Activated CD4-positive, alpha-beta T cell treated with anti-CD3 and anti-CD28 coated beads, Interleukin-2, amount 10 ng/mL, durations not matched to agents 24 days and 14 days (primary cell): Measurements from ENCODE around the gene GALNS. TPM values are rescaled to one million over a fixed set of nuclear protein-coding genes. Genes with fewer than 3 reads are reported as not detected.

Experiments
- DNase-seq: peaks from one replicate; pipeline ENCODE4 v3.0.0; 2022
- H3K27ac Mint-ChIP-seq: one replicate; pipeline ENCODE4 v1.8.0; 2022; ENCODE audit warnings: mild to moderate bottlenecking, mixed read lengths
- H3K27me3 Mint-ChIP-seq: one replicate; pipeline ENCODE4 v1.8.0; 2022; ENCODE audit warnings: mixed read lengths
- H3K36me3 Mint-ChIP-seq: one replicate; pipeline ENCODE4 v1.8.0; 2022; ENCODE audit warnings: low read depth, mild to moderate bottlenecking, mixed read lengths
- H3K4me1 Mint-ChIP-seq: one replicate; pipeline ENCODE4 v1.8.0; 2021; ENCODE audit warnings: mixed read lengths
- H3K4me3 Mint-ChIP-seq: one replicate; pipeline ENCODE4 v1.8.0; 2022; ENCODE audit warnings: mild to moderate bottlenecking, moderate library complexity, mixed read lengths
- H3K9me3 Mint-ChIP-seq: one replicate; pipeline ENCODE4 v1.8.0; 2021; ENCODE audit warnings: mixed read lengths
- intact Hi-C: fragments of 100-400 bp; cut with micrococcal nuclease; formaldehyde crosslinking; loops from one replicate; pipeline ENCODE4 v1.15.1; 2023
- total RNA-seq: library from RNA; stranded (reverse); gene quantifications from 2 replicates; pipeline ENCODE4 v1.2.3, GENCODE V29; 2022

The GALNS gene
- total RNA-seq, 1 donor from 2014 or later, result 23.2 TPM

DNA sequence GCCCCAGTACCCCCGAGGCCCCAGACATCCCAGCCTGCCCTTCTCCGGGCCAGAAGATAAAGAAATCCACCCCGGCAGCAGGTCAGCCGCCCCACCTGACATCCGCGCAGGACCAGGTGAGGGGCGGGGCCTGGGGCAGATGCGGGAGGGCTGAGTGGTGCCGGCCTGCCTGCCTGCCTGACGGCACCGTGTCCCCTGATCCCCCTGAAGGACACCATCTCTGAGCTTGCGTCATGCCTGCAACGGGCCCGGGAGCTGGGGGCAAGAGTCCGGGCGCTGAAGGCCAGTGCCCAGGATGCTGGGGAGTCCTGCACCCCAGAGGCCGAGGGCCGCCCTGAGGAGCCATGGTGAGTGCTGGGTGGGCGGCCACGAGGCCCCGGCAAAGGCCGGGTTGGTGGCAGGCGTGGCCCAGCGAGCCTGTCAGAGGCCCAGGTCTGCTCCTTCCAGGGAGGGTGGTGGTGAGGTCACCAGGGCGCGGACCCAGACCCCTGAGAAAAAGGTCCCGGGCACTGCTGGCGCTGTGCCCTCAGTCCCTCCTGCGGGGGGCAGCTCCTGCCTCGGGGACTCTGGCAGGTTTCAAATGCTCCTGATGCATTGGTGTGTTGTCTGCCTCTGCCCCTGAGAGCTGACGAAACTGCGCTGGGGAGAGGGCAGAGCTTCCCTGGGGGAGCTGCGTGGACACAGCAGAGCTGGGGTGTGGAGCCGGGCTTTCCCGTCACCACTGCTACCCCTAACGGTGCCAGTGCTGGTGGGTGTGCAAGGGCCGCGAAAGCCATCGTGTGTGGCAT lies 52.0 kb downstream of the GALNS start:
- intact Hi-C loops, result no loop called here
- peak overlapping the region; percentile 83 for H3K4me3 Mint-ChIP-seq
- peak overlapping the region; percentile 76 for H3K27ac Mint-ChIP-seq
- H3K9me3 Mint-ChIP-seq, result no peaks in the 10 kb centered on the region
- H3K36me3 Mint-ChIP-seq, result peaks cover 34% of the 10 kb centered on the region
- H3K27me3 Mint-ChIP-seq, result no peaks in the 10 kb centered on the region
- peak; percentile 84 for DNase-seq
- H3K4me1 Mint-ChIP-seq, result peaks cover 17% of the 10 kb centered on the region

DNA sequence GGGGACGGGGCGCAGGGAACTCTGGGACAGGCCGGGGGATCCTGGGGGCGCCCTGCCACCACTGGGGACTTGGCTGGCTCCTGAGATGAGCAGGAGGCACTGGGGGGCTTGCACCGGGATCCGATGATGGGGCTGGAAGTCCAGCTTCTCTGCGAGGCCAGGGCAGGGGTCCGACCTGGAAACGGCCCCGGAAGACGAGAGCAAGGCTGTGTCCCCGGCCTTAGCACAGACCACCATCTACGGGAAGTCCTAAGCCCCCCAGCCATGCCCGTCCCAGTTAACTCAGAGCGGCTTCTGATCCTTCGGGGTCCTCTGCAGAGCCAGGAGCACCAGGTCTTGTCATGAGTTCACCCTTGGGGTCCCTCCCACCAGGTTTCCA lies 52.6 kb downstream of the GALNS start:
- Mint-ChIP-seq H3K27me3 (no peaks in the 10 kb centered on the region), H3K9me3 (no peaks in the 10 kb centered on the region), H3K27ac (peak overlapping the region; percentile 76), H3K4me1 (peaks cover 12% of the 10 kb centered on the region), H3K4me3 (peak overlapping the region; percentile 83), H3K36me3 (peaks cover 31% of the 10 kb centered on the region)
- DNase-seq, result peak; percentile 68
- intact Hi-C loops, result no loop called here

- H3K4me1 Mint-ChIP-seq, result peaks cover 13% of the 10 kb centered on the region
- peaks cover 25% of the 10 kb centered on the region for H3K36me3 Mint-ChIP-seq
- intact Hi-C loops, result loop anchor here (1.0 kb wide), 1 partner anchor 9 kb away; no protein-coding TSS in a partner anchor
- no peaks in the 10 kb centered on the region for H3K9me3 Mint-ChIP-seq
- DNase-seq, result peak; percentile 97
- H3K4me3 Mint-ChIP-seq, result peak within 1 kb of the TSS; percentile 83
- H3K27ac Mint-ChIP-seq, result peak within 1 kb of the TSS; percentile 88
- no peaks in the 10 kb centered on the region for H3K27me3 Mint-ChIP-seq
These were observed 53.3 kb downstream of the GALNS start, which contains the start of gene CDT1 for GRCh38 chr16:88803264-88803987. TSS of gene CDT1 (plus strand) at chr16:88803789. CDS start at chr16:88803832, 43 bp downstream.

GRCh38 chr16:88800277-88800592 lies 56.5 kb downstream of the GALNS start:
- Mint-ChIP-seq H3K4me1 (peaks cover 14% of the 10 kb centered on the region), H3K4me3 (peak overlapping the region; percentile 10), H3K36me3 (peaks cover 7% of the 10 kb centered on the region), H3K9me3 (no peaks in the 10 kb centered on the region), H3K27ac (peak overlapping the region; percentile 2), H3K27me3 (no peaks in the 10 kb centered on the region)
- no peak for DNase-seq
- intact Hi-C loops, result no loop called here

- peaks cover 19% of the 10 kb centered on the region for H3K4me1 Mint-ChIP-seq
- H3K27me3 Mint-ChIP-seq, result no peaks in the 10 kb centered on the region
- intact Hi-C loops, result no loop called here
- no peaks in the 10 kb centered on the region for H3K9me3 Mint-ChIP-seq
- peaks cover 6% of the 10 kb centered on the region for H3K36me3 Mint-ChIP-seq
- peak overlapping the region; percentile 2 for H3K27ac Mint-ChIP-seq
- H3K4me3 Mint-ChIP-seq, result peak overlapping the region; percentile 10
- DNase-seq, result peak; percentile 84
These were observed 57.0 kb downstream of the GALNS start for GRCh38 chr16:88799569-88800276.

DNA sequence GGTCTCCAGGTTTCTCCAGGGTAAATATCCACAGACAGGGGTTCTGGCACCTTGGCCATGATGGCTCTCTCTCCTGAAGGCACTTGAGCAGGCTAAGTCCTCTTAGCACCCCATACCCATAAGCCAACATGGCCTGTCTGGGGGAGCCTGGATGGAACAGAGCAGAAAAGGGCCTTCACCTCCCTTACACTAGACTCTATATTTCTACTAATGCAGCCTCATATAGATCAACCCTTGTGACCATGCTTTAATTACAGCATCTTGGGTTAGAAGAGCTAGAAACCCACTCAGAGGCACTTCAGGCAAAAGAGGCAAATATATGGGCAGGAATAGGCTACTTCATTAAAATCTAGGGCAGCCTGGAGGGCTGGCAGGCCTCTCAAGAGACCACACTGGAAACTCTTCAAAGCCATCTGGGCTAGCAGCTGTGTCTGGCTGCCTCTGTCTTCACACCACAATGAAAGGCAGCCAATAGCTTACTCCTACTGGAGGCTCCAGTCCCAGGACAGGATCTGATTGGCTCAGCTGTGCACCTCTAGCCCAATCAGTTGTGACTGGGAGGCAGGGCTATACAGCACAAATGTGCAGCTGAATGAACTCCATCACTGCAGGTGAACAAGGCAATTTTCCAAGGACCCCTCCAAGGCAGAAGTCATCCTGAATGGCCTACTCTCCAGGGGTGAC lies 57.8 kb downstream of the GALNS start:
- H3K36me3 Mint-ChIP-seq, result no peaks in the 10 kb centered on the region
- H3K4me1 Mint-ChIP-seq, result peaks cover 22% of the 10 kb centered on the region
- no peaks in the 10 kb centered on the region for H3K27me3 Mint-ChIP-seq
- H3K9me3 Mint-ChIP-seq, result no peaks in the 10 kb centered on the region
- intact Hi-C loops, result no loop called here
- DNase-seq, result no peak
- H3K27ac Mint-ChIP-seq, result no peak overlapping the region
- H3K4me3 Mint-ChIP-seq, result no peak overlapping the region

- Mint-ChIP-seq H3K27ac (no peak overlapping the region), H3K27me3 (no peaks in the 10 kb centered on the region), H3K36me3 (no peaks in the 10 kb centered on the region), H3K4me3 (no peak overlapping the region), H3K9me3 (no peaks in the 10 kb centered on the region), H3K4me1 (peaks cover 25% of the 10 kb centered on the region)
- DNase-seq, result no peak
- intact Hi-C loops, result no loop called here
These were observed 58.7 kb downstream of the GALNS start for GRCh38 chr16:88798073-88798472.

- DNase-seq, result no peak
- H3K4me1 Mint-ChIP-seq, result peaks cover 33% of the 10 kb centered on the region
- H3K9me3 Mint-ChIP-seq, result no peaks in the 10 kb centered on the region
- no peak overlapping the region for H3K4me3 Mint-ChIP-seq
- H3K27ac Mint-ChIP-seq, result no peak overlapping the region
- intact Hi-C loops, result no loop called here
- H3K27me3 Mint-ChIP-seq, result no peaks in the 10 kb centered on the region
- H3K36me3 Mint-ChIP-seq, result no peaks in the 10 kb centered on the region
These were observed 60.5 kb downstream of the GALNS start for GRCh38 chr16:88796278-88796677.

DNA sequence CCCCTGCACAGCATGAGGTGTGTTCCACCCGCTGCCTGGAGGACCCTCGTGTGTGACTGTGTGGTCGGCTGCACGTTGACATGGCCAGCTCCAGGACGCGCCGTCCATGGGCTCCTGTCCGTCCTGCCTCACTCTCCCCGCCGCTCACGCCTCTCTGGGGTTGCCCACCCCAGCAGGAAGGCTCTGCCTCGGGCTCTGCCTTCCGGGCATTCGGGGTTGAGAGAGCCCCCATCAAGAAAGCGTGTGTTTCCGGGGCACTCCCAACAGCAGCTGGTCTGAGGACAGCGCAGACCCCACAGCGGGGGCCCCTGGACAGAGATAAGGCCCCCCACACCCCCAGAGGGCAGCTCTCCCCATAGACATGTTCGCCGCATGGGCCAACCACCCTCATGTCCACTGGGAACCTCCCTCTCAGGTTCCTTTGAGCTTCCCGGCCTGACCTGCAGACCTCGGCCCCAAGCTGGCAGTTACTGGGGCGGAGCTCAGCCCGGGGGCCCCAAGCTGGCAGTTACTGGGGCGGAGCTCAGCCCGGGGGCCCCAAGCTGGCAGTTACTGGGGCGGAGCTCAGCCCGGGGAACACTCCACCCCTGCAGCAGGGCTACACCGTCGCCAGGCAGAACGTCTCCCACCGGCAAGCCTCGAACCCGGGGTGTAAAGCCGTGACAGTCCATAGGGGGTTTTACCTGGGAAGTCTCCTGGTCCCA lies 63.3 kb downstream of the GALNS start:
- H3K27me3 Mint-ChIP-seq, result no peaks in the 10 kb centered on the region
- DNase-seq, result peak; percentile 64
- H3K4me1 Mint-ChIP-seq, result peaks cover 36% of the 10 kb centered on the region
- H3K36me3 Mint-ChIP-seq, result no peaks in the 10 kb centered on the region
- H3K9me3 Mint-ChIP-seq, result no peaks in the 10 kb centered on the region
- intact Hi-C loops, result no loop called here
- no peak overlapping the region for H3K4me3 Mint-ChIP-seq
- no peak overlapping the region for H3K27ac Mint-ChIP-seq

DNA sequence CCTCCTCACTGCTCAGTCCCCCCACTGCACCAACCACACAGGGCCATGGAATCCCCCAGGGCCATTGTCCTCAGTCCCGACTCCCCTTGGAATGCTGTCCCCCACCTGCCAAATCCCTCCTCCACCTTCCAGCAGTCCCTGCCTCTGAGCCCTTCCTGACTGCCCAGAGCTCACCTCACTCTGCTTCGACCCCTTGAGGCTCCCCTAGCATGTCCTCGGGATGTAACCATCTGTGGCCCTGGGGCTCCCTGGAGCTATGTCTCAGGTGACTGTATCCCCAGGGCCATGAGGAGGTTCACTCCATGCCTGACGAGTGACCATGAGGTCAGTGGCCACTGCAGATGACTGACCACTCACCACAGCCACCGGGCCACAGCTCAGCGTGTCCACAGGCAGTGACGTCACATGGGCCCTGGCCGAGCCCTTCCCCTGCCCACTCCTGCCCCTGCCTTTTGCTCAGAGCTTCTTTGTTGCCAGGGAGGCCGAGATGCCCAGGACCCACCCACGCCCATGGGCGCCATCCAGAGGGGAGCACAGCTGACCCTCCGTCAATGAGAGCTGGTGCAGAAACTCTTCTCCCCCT lies 64.0 kb downstream of the GALNS start:
- DNase-seq, result no peak
- intact Hi-C loops, result no loop called here
- H3K4me3 Mint-ChIP-seq, result peak overlapping the region; percentile 15
- H3K27me3 Mint-ChIP-seq, result no peaks in the 10 kb centered on the region
- H3K4me1 Mint-ChIP-seq, result peaks cover 36% of the 10 kb centered on the region
- no peaks in the 10 kb centered on the region for H3K36me3 Mint-ChIP-seq
- peak overlapping the region; percentile 51 for H3K27ac Mint-ChIP-seq
- no peaks in the 10 kb centered on the region for H3K9me3 Mint-ChIP-seq

DNA sequence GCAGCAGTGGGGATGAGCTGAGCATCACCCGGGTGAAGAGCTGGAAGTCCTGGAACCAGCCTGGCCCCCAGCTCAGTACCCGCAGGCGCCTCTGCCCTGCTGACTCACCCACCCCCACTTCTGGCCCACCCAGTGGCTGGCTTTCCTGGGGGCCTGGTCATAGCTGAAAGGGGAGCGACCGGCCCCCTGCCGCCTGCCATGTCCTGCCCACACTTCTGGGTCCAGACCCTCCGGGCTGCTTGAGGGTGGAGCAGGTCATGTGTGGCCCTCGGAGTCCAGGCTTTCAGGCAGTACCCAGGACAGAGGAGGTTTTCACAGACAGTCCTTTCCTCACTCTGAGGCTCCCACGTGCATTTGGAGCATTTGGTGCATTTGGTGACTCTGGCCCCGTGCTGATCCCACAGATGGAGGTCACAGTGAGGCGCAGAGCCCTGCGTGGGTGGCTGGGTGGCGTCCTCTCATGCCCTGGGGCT lies 64.6 kb downstream of the GALNS start:
- H3K27ac Mint-ChIP-seq, result no peak overlapping the region
- H3K36me3 Mint-ChIP-seq, result no peaks in the 10 kb centered on the region
- intact Hi-C loops, result no loop called here

GRCh38 chr16:88790312-88791211 lies 66.2 kb downstream of the GALNS start:
- Mint-ChIP-seq H3K9me3 (no peaks in the 10 kb centered on the region), H3K4me3 (peak overlapping the region; percentile 77), H3K4me1 (peaks cover 36% of the 10 kb centered on the region), H3K27me3 (no peaks in the 10 kb centered on the region), H3K27ac (peak overlapping the region; percentile 87), H3K36me3 (no peaks in the 10 kb centered on the region)
- intact Hi-C loops, result no loop called here
- DNase-seq, result peak; percentile 84

More for the DNA sequence above, 64.6 kb downstream of the GALNS start:
- peaks cover 36% of the 10 kb centered on the region for H3K4me1 Mint-ChIP-seq
- no peaks in the 10 kb centered on the region for H3K9me3 Mint-ChIP-seq
- H3K4me3 Mint-ChIP-seq, result no peak overlapping the region
- no peaks in the 10 kb centered on the region for H3K27me3 Mint-ChIP-seq
- no peak for DNase-seq
